Urothelium cell line (cell line): ENCODE data around the gene ATIC.
"Not testable (repeated sequence)": the region's sequence is repeated elsewhere in the genome, so short reads cannot be mapped to it uniquely, and the experiment has no call there.

Source experiments
- DNase-seq: peaks from one replicate; pipeline ENCODE4 v3.0.0; 2011; ENCODE audit warnings: low spot score, mixed read lengths
- FAIRE-seq: peaks from 2 replicates; lab custom pipeline; 2011; peaks lifted over from hg19 to GRCh38; lab: Jason Lieb, UNC

ATIC gene

DNA sequence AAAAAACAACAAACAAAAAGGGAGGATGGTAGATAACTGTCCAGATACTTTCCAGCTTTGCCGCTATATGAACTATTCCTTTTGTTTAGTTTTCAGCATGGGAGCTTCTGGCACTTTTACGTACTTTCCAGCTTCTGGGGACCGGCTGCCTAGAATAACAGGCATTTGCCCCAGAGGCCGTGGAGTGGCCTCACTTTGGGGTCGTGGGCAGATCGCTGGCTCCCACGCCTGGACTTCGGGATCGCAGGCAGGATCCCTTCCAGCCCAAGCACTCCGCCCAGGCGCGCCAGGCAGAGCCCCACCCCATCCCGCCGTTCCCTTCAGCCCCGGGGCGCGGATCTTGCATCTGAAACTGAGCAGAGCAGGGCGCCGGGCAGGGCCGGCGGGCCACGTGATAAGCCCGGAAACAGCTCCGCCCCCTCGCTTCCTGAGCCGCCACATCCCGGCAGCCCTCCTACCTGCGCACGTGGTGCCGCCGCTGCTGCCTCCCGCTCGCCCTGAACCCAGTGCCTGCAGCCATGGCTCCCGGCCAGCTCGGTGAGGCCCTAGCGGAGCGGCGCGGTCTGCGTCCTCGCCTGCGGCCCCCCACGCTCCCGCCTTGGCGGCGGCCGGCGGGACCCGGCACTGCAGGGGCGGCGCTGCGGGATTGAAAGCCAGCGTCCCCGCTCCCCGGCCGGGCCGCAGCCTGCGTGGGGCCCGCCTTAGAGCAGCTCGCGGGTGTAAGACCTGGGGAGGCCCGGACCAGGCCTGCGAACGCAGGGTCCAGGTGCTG, at the start of gene ATIC:
TSS of gene ATIC (plus strand) at position 435 of the 772 bp plus-strand sequence. CDS start at position 519, 84 bp downstream.
- FAIRE-seq (peak; percentile 66), DNase-seq (peak; percentile 95)

DNA sequence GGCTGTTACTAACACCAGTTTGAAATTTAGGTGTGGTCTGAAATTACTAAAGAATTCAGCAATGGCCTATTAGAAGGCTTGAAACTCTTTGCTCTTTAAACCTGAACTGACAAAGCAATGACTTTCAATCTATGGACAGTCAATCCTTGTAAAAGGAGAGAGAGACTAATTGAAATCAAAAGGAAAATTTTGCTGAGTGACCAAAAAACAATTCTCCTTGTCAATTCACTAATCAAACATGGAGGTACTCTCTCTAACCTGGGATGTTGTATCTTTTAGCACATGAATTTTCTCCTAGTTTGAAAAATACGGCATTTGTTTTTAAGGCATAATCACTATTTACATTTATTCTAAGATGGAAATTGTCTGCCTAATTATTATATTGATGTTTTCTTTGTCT, 49.6 kb upstream of the ATIC start:
- FAIRE-seq = no peak

DNA sequence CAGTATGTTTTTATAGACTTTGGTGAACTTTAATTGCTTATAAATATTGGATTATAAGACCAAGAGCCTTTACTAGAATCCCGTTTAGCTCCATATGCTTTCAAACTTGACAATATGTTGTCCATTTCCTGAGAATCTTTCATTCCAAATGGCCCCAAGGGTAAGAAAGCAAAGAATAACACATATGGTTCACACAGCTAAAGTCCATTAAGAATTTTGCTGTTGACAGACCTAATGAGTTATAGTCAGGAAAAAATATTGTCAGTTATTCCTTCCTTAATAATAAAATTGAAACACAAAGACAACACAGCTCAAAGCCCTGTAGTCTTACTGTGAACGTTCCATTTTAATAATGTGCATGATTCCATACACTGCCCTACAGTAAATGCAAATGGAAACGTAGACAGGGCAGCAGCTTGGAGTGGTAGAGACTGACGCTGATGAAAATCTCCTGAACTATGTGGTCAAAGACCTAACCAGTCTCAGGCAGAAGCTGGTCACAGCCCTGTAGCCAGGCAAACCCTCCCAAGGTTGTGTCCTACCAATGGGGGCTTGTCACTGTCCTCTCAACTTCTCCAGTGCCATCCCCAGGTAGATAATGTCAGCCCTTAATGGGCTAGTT, 49.0 kb upstream of the ATIC start:
- FAIRE-seq = no peak
- no peak for DNase-seq

More for the DNA sequence above, 49.6 kb upstream of the ATIC start:
- no peak for DNase-seq

DNA sequence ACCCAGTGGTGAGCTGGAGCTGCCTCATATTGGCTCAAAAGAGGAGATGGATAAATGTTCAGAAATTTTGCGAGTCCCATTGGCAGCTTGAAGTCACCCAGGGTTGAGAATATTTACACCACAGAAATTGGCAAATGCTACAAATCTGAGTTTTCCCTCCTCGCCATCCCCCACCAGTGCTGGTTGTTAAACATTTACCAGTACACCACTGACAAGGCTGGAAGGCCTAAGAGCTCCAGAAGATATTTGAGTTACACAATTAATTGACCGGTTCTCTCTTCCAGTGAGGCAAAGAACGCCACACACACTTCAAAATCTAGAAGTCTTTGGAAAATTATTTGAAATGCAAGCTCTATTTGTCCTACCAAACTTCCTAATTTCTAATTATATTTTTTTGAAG, 47.5 kb upstream of the ATIC start:
- no peak for FAIRE-seq

DNA sequence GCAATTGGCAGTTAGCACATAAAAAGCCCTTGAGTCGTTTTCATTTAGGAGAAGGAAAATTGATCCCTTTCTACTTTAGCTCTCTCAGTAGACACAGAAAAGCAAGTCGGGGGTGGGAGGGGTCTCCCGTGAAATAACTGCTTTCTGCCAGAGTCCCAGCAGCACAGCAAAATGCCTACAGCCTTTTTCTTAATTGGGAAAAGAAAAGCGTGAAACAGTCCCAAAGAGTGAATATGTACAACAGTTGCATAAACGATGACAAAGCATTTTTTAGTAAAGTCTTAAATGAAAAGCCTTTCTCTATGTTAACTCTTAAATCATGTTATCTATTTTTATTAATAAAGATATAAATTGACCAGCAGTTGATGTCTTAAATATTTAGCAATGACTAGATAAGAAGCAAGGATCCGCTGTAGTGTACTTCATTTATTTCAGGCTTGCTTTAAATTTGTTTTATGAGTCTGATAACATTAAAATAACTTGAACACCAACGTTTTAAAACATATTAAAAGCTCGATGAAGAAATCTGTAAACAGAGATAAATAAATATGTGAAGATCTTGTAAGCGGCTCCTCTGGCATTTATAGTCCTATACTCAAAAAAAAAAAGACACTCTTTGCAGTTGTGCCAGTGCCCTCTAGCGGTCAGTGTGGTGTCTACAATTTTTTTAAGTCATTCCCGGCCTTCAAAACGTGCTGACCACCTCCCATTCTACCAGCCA, 42.3 kb upstream of the ATIC start:
- FAIRE-seq = no peak
- DNase-seq = peak; percentile 60

More for the DNA sequence above, 47.5 kb upstream of the ATIC start:
- no peak for DNase-seq

DNA sequence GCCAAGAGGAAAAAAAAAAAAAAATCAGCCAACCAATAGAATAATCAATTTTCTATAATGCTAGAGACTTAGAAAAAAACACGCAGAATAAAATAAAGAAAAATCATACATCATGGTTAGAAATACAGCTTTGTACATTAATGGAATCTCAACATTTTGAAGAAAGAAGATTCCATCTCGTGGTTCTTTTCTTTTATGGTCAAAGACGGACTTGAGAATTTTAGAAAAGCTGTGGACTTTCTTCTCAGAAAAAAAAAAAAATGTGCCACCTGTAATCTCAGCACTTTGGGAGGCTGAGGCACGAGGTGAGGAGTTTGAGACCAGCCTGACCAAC, 41.8 kb upstream of the ATIC start:
- FAIRE-seq (no peak), DNase-seq (no peak)

DNA sequence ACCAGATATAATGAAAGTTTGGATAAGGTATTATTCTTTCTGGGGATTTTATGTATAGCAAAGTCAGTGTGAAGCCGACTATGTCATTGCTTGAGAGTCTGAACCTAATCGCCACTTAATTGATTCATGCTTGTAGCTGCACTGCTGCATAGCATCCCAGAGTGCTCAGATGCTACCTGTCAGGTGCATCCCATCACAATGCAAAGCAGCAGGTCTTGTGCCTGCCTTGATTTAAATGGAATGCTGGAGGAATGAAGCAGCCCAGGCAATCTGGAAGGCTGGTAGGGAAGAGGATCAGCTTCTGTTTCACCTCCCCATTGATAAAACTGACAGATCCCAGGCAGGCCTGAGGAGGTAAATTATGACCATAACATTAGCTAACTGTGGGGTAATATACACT, 40.4 kb upstream of the ATIC start:
- no peak for FAIRE-seq

DNA sequence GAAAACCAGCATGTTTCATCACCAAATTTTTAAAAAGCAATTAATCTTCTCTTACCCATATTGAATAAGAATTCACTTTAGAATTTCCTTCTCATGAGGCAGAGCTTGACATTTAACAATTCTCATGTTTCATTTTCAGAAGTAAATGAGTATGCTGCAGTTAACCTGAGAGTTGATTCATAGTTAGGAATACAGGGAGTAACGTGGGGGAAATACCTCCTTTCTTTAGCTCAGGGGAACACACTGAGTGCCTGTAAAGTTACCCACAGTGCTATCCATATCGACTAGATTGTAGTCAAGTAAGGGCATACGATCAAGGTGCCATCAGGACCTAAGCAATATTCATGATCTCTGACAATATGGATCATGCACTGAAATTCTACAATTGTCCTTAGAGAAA, 38.9 kb upstream of the ATIC start:
- no peak for DNase-seq
- no peak for FAIRE-seq

More for the DNA sequence above, 40.4 kb upstream of the ATIC start:
- no peak for DNase-seq

DNA sequence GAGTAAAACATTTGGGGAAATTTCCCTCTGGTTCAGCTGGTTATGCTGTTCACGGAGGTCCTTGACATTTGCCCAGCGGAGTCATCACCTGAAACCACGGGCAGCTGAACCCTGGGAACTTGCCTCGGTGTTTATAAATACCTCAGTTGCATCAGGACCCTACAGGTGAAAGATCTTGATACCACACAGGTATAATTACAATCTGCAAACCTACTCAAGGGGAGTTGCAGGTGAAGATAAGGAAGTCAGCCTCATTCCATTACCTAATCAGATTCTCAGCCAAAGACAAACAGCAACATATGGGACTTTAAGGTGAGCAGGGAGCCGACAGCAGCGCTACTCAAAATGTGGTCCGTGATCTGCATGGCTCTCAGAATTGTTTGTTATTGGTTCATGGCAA, 37.0 kb upstream of the ATIC start:
- FAIRE-seq (no peak), DNase-seq (no peak)

DNA sequence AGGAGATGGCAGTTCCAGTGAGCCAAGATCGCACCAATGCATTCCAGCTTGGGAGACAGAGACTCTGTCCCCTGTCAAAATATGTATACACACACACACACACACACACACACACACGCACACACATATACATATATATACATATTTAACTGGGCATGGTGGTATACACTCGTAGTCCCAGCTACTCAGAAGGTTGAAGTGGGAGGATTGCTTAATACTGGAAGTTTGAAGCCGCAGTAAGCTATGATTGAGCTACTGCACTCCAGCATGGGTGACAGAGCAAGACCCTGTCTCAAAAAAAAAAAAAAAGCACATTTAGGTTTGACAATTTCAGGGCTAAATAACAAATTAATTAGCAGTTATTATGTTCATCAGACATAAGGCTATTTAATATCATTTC, 36.0 kb upstream of the ATIC start:
- DNase-seq (no peak), FAIRE-seq (no peak)

DNA sequence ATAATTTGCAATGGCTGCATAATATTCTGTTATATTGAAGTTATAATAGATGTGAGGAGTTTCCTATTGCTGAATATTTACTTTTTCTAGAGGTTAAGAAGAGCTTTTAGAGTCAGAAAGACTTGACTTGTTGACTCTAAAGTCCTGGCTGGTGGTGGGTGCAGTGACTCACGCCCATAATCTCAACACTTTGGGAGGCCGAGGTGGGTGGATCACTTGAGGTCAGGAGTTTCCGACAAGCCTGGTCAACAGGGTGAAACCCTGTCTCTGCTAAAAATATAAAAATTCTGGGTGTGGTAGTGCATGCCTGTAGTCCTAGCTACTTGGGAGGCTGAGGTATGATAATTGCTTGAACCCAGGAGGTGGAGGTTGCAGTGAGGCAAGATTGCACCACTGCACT, 33.9 kb upstream of the ATIC start:
- DNase-seq (no peak), FAIRE-seq (no peak)

DNA sequence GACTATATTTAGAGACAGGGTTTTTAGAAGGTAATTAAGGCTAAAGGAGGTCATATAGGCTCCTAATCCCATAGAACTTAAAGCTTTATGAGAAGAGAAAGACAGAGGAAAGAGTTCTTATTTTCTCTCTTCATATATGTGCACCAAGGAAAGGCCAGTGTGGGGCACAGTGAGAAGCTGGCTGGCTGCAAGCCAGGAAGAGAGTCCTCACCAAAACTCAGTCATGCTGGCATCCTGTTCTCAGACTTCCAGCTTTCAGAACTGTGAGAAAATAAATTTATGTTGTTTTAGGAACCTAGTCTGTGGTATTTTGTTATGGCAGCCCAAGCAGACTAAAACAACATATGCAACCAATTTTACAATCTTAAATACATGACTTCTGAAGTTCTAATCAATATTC, 31.5 kb upstream of the ATIC start:
- FAIRE-seq = no peak
- DNase-seq = no peak

DNA sequence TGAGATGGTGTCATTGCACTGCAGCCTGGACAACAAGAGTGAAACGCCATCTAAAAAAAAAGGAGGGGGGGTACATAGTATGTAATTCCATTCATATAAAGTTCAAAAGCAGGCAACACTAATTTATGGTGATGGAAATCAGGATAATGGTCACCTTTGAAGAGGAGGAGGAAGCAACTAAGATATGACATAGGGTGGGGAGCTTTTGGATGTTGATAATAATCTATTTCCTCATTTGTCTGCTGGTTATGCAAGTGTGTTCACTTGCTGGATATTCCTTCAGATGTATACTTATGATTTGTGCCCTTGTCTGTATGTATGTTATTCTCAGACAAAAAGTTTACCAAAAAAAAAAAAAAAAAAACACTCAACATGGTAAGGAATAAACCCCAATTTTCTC, 28.6 kb upstream of the ATIC start:
- no peak for FAIRE-seq
- DNase-seq = no peak

DNA sequence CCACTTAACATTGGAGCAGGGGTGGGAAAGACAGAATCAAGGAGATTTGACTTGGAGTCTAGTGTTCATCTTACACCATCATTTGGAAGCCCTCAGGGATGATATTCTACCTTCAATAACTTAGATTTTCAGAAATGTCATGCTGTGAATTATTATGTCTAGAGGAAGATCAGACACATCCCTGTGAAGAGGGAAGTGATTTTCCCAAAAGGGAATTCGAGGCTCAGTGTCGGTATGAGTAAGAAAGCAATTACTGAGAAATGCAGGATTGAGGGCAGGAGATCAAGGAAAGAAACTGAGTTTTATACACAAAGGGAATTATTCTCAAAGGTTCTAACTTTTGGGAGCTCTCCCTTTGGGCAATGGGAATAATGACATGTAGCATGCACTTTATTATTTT, 25.6 kb upstream of the ATIC start:
- DNase-seq = no peak
- no peak for FAIRE-seq

DNA sequence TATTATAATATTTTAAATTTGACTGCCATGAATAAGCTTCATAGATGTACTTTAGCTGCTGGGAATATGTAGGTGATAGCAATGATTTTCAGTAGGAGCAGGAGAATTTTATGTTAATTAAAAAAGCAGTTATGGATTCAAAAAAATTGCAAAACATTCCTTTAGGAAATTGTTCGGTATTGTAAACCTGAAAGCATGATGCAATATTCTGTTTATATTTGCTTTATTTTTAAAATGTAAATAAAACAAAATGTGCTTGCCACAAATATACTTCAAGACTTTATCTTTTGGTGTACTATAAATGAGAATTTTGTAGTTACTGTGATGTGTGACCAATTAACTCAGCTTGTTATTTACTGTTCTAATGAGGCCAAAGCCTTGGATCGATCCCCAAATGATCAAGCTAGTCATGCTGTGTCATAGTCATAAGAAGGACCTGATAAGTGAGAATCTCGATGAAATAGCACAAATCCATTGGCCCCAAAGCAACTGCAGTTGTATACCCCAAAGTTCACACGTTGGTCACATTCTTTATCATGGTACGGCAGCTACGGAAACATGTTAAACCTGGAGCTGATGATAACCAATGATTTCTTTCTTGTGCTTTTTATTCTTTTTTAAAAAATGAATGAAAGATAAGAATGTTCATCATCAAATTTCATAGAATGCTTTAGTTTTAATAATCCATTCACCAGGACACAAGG, 23.6 kb upstream of the ATIC start:
- no peak for DNase-seq
- FAIRE-seq = no peak

DNA sequence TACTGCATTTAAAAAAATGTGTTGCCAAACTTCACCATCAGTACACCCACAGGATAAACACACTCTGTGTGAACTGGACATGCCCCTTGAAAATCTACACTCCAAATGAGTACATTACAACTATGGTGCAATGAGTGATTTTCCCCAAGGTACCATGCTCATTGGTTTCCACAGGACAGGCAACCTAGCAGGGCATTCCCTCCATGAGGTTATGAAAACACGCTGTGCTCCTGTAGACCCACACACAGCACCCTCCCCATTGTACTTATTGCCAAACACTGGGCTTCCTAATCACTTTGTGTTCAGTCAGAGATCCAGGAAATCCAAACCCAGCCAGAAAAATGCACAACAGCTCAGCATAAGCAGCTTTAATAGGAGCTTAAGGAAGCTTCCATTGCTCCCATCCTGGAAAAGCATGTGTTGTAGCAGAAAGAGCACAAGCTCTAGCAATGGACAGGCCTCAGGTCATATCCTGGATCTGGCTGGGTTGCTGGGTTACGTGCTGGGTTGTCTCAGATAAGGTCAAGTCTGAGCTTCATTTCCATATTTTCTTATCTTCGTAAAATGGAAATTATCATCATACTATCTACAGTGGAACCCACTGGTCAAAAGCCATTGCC, 20.8 kb upstream of the ATIC start:
- DNase-seq (no peak), FAIRE-seq (no peak)

DNA sequence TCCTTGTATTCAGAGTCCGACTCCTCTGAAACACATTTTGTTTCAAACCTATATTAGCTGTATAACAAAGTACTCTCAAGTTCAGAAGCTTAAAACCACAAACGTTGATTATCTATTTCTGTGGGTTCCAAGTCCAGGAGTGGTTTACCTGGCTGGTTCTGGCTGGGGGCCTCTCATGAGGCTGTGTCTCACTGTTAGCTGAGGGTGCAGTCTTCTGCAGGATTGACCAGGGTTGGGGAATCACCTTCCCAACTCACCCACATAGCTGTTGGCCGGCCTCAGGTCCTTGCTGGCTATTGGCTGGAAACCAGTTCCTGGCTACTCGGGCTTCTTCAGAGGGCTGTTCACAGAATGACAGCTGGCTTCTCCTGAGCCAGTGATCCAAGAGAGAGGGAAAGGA, 18.0 kb upstream of the ATIC start:
- DNase-seq (no peak), FAIRE-seq (no peak)

DNA sequence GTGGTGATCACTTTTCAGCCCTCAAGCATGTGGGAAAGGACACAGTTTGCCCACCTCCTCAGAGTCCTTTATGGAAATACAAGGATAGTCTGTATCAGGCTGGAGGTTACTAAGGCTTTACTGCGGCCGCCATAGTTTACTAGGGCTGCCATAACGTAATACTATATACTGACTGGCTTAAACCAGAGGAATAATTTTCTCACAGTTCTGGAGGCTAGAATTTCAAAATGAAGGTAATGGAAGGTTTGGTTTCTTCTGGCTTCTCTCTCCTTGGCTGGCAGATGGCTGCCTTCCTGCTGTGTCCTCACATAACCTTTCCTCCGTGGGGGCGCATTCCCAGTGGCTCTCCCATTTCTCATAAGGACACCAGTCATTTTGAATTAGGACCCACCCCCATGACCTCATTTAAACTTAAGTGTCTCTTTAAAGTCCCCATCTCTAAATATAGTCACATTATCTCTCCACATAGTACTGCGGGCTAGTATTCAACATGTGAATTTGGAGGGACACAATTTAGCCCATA, 12.5 kb upstream of the ATIC start:
- FAIRE-seq = no peak
- DNase-seq = no peak

DNA sequence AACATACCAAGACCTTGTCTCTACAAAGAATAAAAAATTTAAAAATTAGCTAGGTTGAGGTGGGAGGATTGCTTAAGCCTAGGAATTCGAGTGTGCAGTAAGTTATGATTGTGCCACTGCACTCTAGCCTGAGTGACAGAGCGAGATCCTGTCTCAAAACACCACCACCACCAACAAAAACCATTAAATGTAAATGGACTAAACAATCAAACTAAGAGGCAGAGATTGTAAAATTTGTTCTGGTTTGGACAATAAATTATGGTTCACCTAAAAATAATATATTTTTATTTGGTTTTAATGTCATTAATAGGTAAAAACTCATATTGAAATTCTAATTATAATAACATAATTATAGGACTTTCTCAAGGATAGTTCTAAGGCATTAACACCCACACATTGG, 9.9 kb upstream of the ATIC start:
- no peak for DNase-seq
- no peak for FAIRE-seq

DNA sequence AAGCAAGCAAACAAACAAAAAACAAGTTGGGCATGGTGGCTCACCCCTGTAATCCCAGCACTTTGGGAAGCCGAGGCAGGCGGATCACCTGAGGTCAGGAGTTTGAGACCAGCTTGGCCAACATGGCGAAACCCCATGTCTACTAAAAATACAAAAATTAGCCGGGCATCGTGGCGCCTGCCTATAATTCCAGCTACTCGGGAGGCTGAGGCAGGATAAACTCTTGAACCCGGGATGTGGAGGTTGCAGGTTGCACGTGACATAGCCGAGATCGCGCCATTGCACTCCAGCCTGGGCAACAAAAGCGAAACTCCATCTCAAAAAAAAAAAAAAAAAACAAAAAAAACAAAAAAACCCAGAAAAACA, 617 bp upstream of the ATIC start:
- FAIRE-seq, DNase-seq: not testable (repeated sequence)

DNA sequence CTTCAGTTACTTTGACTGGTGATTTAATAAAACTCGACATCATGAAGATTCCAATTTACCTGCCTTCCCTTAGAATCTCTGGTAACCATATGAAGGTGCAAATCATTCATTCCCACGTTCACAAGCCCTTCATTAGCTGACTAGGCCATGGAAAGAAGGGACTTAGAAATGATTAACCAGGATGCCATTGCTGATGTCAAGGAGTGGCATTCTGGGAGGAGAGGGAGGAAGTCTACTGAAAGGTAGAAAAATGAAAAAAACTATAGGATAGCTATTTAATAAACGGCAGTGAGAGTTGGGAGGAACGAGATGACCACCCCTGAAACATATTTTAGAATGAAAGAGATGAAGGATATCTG, 1.4 kb downstream of the ATIC start:
- FAIRE-seq = no peak
- DNase-seq = no peak
